K562 (cell line): ENCODE results near the gene PTPMT1. TPM values are rescaled to one million over a fixed set of nuclear protein-coding genes. Genes with fewer than 3 reads are reported as not detected.

ENCODE experiments used
- BCL6 ChIP-seq: fragments of 250-450 bp; sonication (Bioruptor Pico); IDR thresholded peaks from 2 replicates; pipeline ENCODE4 v1.4.0; 2020
- BHLHE40 ChIP-seq: IDR thresholded peaks from 2 replicates; pipeline ENCODE4 v1.6.1; 2011; ENCODE audit warnings: low read length, improper control_type of control experiment
- DACH1 ChIP-seq: fragments of 450-650 bp; IDR thresholded peaks from 2 replicates; pipeline ENCODE4 v1.6.1; 2018; ENCODE audit not compliant: partially characterized antibody
- ESRRB ChIP-seq: fragments of 250-450 bp; sonication (Bioruptor Pico); IDR thresholded peaks from 2 replicates; pipeline ENCODE4 v1.5.0; 2020; ENCODE audit warnings: mild to moderate bottlenecking, moderate library complexity, borderline replicate concordance
- GABPB2 ChIP-seq: fragments of 250-450 bp; sonication (Bioruptor Pico); conservative IDR thresholded peaks from 2 replicates; pipeline ENCODE4 v1.5.1; 2021; ENCODE audit warnings: mild to moderate bottlenecking
- HMGN3 ChIP-seq: IDR thresholded peaks from 2 replicates; pipeline ENCODE4 v1.6.1; 2011; ENCODE audit warnings: borderline replicate concordance, low read depth, mild to moderate bottlenecking, mixed read lengths, low read length; ENCODE audit not compliant: insufficient read length; ENCODE audit errors: extremely low read depth
- NCOR1 ChIP-seq: fragments of 450-650 bp; IDR thresholded peaks from 2 replicates; pipeline ENCODE4 v1.6.1; 2016; ENCODE audit warnings: mild to moderate bottlenecking, moderate library complexity
- PTRF ChIP-seq: fragments of 450-650 bp; IDR thresholded peaks from 2 replicates; pipeline ENCODE4 v1.6.1; 2016; ENCODE audit warnings: mild to moderate bottlenecking, missing genetic modification characterization, missing compliant biosample characterization
- ZNF12 ChIP-seq: sonication (generic); formaldehyde crosslinking; IDR thresholded peaks from 2 replicates; pipeline ENCODE4 v1.4.0; 2020; ENCODE audit warnings: mild to moderate bottlenecking, missing genetic modification reagents
- ZNF584 ChIP-seq: fragments of 200-800 bp; sonication (Bioruptor generic); IDR thresholded peaks from 2 replicates; pipeline ENCODE4 v1.6.1; 2016; ENCODE audit warnings: low read depth, mild to moderate bottlenecking, missing genetic modification characterization, missing compliant biosample characterization
- polyA plus RNA-seq, 8 experiments: library from polyadenylated mRNA; depleted of rRNA in 4 of 8; stranded (reverse) in 5 of 8; unstranded in 3 of 8; fragments of >200 nt; fragmentation: Nextera tagmentation in 2 of 8; fragmentation: Illumina TruSeq in 1 of 8; extraction: Ambion mirVana in 2 of 8; extraction: Trizol in 1 of 8; gene quantifications; 2 replicates each; pipeline versions ENCODE4 v1.2.1 to v1.2.3, GENCODE V29; 2011 to 2014; ENCODE audit warnings: inconsistent platforms in 1 of 8, missing spikeins in 1 of 8
- total RNA-seq, 7 experiments: library from RNA; depleted of rRNA in 6 of 7; stranded (reverse); fragments of >200 nt in 6 of 7; fragmentation: Illumina TruSeq in 2 of 7; extraction: Trizol in 2 of 7; gene quantifications; 2 replicates each; pipeline versions ENCODE4 v1.2.1 to v1.2.3, GENCODE V29; 2011 to 2021; ENCODE audit warnings: low replicate concordance in 1 of 7
- TF ChIP-seq, protein P1 (sequence below): fragments of 450-650 bp; IDR thresholded peaks from 2 replicates; pipeline ENCODE4 v1.6.1; 2016; ENCODE audit warnings: mild to moderate bottlenecking, moderate library complexity
- TF ChIP-seq, protein P2 (sequence below), 3 experiments: fragments of 200-800 bp in 1 of 3; fragments of 250-450 bp in 1 of 3; fragments of 450-650 bp in 1 of 3; sonication (Bioruptor Pico) in 1 of 3; sonication (Bioruptor generic) in 1 of 3; formaldehyde crosslinking in 1 of 3; IDR thresholded peaks; 2 replicates each; pipeline versions ENCODE4 v1.6.1 to v1.8.0; 2016 to 2022; ENCODE audit warnings: mild to moderate bottlenecking in 2 of 3, missing genetic modification characterization in 2 of 3, missing compliant biosample characterization in 1 of 3, moderate library complexity in 1 of 3

PTPMT1 gene
- total and polyA plus RNA-seq, 9 of the 15 experiments (the other 6 are each of a cell fraction or from before 2014, with no cell fraction given) = 10.4 to 140 (median 67.2) TPM

DNA sequence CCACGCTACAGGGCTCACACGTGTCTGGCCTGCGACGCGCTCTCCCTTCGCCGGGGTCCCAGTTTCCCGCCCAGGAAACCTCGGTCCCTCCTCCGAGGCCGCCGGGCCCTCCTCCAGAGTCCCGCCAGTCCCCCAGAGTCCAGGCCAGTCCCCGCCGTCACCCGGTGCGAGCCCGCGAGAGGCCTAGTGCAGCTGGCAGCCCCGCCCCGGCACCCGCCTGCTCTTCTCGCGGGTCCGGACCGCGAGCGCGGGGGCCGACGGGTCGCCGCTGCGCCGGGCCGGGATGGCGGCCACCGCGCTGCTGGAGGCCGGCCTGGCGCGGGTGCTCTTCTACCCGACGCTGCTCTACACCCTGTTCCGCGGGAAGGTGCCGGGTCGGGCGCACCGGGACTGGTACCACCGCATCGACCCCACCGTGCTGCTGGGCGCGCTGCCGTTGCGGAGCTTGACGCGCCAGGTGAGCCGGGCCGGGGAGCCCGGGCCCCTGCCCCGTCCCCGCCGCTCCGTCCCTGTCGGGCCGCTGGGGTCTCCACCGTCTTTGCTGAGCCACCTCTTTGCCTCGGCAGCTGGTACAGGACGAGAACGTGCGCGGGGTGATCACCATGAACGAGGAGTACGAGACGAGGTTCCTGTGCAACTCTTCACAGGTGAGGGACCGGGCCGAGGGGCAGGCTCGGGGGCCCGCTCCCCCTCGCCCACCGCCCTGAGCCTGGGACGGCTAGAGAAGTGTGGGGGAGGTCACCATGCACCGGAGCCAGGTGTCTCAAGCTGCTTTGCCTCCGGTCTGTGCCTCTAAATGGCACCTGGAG lies at the start of gene PTPMT1 (continued):
- TF ChIP-seq, protein P1, sequence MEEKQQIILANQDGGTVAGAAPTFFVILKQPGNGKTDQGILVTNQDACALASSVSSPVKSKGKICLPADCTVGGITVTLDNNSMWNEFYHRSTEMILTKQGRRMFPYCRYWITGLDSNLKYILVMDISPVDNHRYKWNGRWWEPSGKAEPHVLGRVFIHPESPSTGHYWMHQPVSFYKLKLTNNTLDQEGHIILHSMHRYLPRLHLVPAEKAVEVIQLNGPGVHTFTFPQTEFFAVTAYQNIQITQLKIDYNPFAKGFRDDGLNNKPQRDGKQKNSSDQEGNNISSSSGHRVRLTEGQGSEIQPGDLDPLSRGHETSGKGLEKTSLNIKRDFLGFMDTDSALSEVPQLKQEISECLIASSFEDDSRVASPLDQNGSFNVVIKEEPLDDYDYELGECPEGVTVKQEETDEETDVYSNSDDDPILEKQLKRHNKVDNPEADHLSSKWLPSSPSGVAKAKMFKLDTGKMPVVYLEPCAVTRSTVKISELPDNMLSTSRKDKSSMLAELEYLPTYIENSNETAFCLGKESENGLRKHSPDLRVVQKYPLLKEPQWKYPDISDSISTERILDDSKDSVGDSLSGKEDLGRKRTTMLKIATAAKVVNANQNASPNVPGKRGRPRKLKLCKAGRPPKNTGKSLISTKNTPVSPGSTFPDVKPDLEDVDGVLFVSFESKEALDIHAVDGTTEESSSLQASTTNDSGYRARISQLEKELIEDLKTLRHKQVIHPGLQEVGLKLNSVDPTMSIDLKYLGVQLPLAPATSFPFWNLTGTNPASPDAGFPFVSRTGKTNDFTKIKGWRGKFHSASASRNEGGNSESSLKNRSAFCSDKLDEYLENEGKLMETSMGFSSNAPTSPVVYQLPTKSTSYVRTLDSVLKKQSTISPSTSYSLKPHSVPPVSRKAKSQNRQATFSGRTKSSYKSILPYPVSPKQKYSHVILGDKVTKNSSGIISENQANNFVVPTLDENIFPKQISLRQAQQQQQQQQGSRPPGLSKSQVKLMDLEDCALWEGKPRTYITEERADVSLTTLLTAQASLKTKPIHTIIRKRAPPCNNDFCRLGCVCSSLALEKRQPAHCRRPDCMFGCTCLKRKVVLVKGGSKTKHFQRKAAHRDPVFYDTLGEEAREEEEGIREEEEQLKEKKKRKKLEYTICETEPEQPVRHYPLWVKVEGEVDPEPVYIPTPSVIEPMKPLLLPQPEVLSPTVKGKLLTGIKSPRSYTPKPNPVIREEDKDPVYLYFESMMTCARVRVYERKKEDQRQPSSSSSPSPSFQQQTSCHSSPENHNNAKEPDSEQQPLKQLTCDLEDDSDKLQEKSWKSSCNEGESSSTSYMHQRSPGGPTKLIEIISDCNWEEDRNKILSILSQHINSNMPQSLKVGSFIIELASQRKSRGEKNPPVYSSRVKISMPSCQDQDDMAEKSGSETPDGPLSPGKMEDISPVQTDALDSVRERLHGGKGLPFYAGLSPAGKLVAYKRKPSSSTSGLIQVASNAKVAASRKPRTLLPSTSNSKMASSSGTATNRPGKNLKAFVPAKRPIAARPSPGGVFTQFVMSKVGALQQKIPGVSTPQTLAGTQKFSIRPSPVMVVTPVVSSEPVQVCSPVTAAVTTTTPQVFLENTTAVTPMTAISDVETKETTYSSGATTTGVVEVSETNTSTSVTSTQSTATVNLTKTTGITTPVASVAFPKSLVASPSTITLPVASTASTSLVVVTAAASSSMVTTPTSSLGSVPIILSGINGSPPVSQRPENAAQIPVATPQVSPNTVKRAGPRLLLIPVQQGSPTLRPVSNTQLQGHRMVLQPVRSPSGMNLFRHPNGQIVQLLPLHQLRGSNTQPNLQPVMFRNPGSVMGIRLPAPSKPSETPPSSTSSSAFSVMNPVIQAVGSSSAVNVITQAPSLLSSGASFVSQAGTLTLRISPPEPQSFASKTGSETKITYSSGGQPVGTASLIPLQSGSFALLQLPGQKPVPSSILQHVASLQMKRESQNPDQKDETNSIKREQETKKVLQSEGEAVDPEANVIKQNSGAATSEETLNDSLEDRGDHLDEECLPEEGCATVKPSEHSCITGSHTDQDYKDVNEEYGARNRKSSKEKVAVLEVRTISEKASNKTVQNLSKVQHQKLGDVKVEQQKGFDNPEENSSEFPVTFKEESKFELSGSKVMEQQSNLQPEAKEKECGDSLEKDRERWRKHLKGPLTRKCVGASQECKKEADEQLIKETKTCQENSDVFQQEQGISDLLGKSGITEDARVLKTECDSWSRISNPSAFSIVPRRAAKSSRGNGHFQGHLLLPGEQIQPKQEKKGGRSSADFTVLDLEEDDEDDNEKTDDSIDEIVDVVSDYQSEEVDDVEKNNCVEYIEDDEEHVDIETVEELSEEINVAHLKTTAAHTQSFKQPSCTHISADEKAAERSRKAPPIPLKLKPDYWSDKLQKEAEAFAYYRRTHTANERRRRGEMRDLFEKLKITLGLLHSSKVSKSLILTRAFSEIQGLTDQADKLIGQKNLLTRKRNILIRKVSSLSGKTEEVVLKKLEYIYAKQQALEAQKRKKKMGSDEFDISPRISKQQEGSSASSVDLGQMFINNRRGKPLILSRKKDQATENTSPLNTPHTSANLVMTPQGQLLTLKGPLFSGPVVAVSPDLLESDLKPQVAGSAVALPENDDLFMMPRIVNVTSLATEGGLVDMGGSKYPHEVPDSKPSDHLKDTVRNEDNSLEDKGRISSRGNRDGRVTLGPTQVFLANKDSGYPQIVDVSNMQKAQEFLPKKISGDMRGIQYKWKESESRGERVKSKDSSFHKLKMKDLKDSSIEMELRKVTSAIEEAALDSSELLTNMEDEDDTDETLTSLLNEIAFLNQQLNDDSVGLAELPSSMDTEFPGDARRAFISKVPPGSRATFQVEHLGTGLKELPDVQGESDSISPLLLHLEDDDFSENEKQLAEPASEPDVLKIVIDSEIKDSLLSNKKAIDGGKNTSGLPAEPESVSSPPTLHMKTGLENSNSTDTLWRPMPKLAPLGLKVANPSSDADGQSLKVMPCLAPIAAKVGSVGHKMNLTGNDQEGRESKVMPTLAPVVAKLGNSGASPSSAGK = peak; percentile 97
- TF ChIP-seq ZNF12 (no peak), BHLHE40 (peak; percentile 24; the same call in 1 of the 2 replicates), DACH1 (no peak), ESRRB (CRISPR knock-in tag) (no peak), PTRF (tag) (no peak), ZNF584 (CRISPR knock-in tag) (no peak), BCL6 (CRISPR knock-in tag) (no peak), NCOR1 (peak; percentile 35; the same call in 1 of the 2 replicates), GABPB2 (CRISPR knock-in tag) (no peak), HMGN3 (peak; percentile 42)
- TF ChIP-seq, protein P2, sequence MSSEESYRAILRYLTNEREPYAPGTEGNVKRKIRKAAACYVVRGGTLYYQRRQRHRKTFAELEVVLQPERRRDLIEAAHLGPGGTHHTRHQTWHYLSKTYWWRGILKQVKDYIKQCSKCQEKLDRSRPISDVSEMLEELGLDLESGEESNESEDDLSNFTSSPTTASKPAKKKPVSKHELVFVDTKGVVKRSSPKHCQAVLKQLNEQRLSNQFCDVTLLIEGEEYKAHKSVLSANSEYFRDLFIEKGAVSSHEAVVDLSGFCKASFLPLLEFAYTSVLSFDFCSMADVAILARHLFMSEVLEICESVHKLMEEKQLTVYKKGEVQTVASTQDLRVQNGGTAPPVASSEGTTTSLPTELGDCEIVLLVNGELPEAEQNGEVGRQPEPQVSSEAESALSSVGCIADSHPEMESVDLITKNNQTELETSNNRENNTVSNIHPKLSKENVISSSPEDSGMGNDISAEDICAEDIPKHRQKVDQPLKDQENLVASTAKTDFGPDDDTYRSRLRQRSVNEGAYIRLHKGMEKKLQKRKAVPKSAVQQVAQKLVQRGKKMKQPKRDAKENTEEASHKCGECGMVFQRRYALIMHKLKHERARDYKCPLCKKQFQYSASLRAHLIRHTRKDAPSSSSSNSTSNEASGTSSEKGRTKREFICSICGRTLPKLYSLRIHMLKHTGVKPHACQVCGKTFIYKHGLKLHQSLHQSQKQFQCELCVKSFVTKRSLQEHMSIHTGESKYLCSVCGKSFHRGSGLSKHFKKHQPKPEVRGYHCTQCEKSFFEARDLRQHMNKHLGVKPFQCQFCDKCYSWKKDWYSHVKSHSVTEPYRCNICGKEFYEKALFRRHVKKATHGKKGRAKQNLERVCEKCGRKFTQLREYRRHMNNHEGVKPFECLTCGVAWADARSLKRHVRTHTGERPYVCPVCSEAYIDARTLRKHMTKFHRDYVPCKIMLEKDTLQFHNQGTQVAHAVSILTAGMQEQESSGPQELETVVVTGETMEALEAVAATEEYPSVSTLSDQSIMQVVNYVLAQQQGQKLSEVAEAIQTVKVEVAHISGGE (CRISPR knock-in tag; IDR thresholded peaks at IDR 0.05) = no peak
